Measurements from ENCODE around the gene PLEKHH1. TPM values are rescaled to one million over a fixed set of nuclear protein-coding genes. Genes with fewer than 3 reads are reported as not detected.

The PLEKHH1 gene
- total and polyA plus RNA-seq, 4 donors: 0.46 to 2.4 (median 0.89) TPM

- Histone ChIP-seq H3K27me3 (ENCODE audit: control insufficient read depth in 4 of 4, insufficient read depth in 4 of 4, low read length in 3 of 4) (no peaks in the 10 kb centered on the region), H3K9me3 (ENCODE audit: control insufficient read depth in 4 of 4, low read length in 3 of 4) (no peaks in the 10 kb centered on the region), H3K36me3 (ENCODE audit: control insufficient read depth in 4 of 4, insufficient read depth in 3 of 4, low read depth in 1 of 4, low read length in 3 of 4) (no peaks in the 10 kb centered on the region), H3K9ac (ENCODE audit: low read depth in 1 of 2, low read length in 2 of 2) (no peak overlapping the region), H3K27ac (ENCODE audit: low read depth in 1 of 2, low read length in 2 of 2) (no peak overlapping the region), H3K4me1 (ENCODE audit: control insufficient read depth in 4 of 4, insufficient read depth in 4 of 4, low read length in 3 of 4) (peaks cover 0 to 12% (median 2%) of the 10 kb centered on the region in 4 donors), H3K4me3 (ENCODE audit: low read depth in 1 of 3, low read length in 3 of 3) (no peak overlapping the region)
- TF ChIP-seq RXRA (IDR thresholded peaks at IDR 0.05): no peak
- TF ChIP-seq JUND (IDR thresholded peaks at IDR 0.05): no peak
- no peak for TF ChIP-seq RAD21 (IDR thresholded peaks at IDR 0.05)
- no peak for TF ChIP-seq EGR1 (IDR thresholded peaks at IDR 0.05; ENCODE audit: low read depth in 2 of 2)
- TF ChIP-seq SP1 (IDR thresholded peaks at IDR 0.05): no peak
- TF ChIP-seq FOXA1 (IDR thresholded peaks at IDR 0.05): no peak
- no peak for TF ChIP-seq HNF4A (conservative IDR thresholded peaks at IDR 0.05)
- no peak for TF ChIP-seq GABPA (IDR thresholded peaks at IDR 0.05 in 1 of 2, conservative IDR thresholded peaks at IDR 0.05 in 1 of 2)
- no peak for TF ChIP-seq NR2F2 (IDR thresholded peaks at IDR 0.05)
- TF ChIP-seq TAF1 (conservative IDR thresholded peaks at IDR 0.05): no peak
- no peak for TF ChIP-seq MAX (IDR thresholded peaks at IDR 0.05)
- no peak for TF ChIP-seq HNF4G (IDR thresholded peaks at IDR 0.05)
- no peak for TF ChIP-seq REST (IDR thresholded peaks at IDR 0.05)
- no peak for TF ChIP-seq FOXA2 (IDR thresholded peaks at IDR 0.05)
- no peak for TF ChIP-seq CTCF (IDR thresholded peaks at IDR 0.05; ENCODE audit: low read depth, low read length, missing input control)
- WGBS: 81% methylated on average over 5 of the region's 5 CpGs
- DNase-seq (ENCODE audit: low spot score): no peak
Observed at GRCh38 chr14:67529947-67530935, 2.8 kb upstream of the PLEKHH1 start.

- WGBS: 21% methylated on average over 23 of the region's 23 CpGs
Observed at GRCh38 chr14:67532606-67532997, 488 bp upstream of the PLEKHH1 start.

More at GRCh38 chr14:67532606-67532997, 488 bp upstream of the PLEKHH1 start:
- DNase-seq (ENCODE audit: low spot score): no peak
- Histone ChIP-seq H3K4me3 (ENCODE audit: low read depth in 1 of 3, low read length in 3 of 3) (peak overlapping the region; percentile 63 to 83 (median 67)), H3K9ac (ENCODE audit: low read depth in 1 of 2, low read length in 2 of 2) (peak overlapping the region in 1 of 2 donors; percentile 66), H3K4me1 (ENCODE audit: control insufficient read depth in 4 of 4, insufficient read depth in 4 of 4, low read length in 3 of 4) (peaks cover 0 to 12% (median 2%) of the 10 kb centered on the region in 4 donors), H3K27me3 (ENCODE audit: control insufficient read depth in 4 of 4, insufficient read depth in 4 of 4, low read length in 3 of 4) (no peaks in the 10 kb centered on the region), H3K36me3 (ENCODE audit: control insufficient read depth in 4 of 4, insufficient read depth in 3 of 4, low read depth in 1 of 4, low read length in 3 of 4) (no peaks in the 10 kb centered on the region), H3K27ac (ENCODE audit: low read depth in 1 of 2, low read length in 2 of 2) (peak overlapping the region in 1 of 2 donors; percentile 20), H3K9me3 (ENCODE audit: control insufficient read depth in 4 of 4, low read length in 3 of 4) (no peaks in the 10 kb centered on the region)
- no peak for TF ChIP-seq FOXA2 (IDR thresholded peaks at IDR 0.05)
- no peak for TF ChIP-seq TAF1 (conservative IDR thresholded peaks at IDR 0.05)
- TF ChIP-seq NR2F2 (IDR thresholded peaks at IDR 0.05): no peak
- TF ChIP-seq HNF4A (conservative IDR thresholded peaks at IDR 0.05): no peak
- no peak for TF ChIP-seq YY1 (IDR thresholded peaks at IDR 0.05)
- no peak for TF ChIP-seq ATF3 (IDR thresholded peaks at IDR 0.05)

Measured in liver (tissue), 9 donors.